HepG2 (cell line): ENCODE data around the gene AMDHD1. TPM values are rescaled to one million over a fixed set of nuclear protein-coding genes. Genes with fewer than 3 reads are reported as not detected.

Experiments used
- CC2D1A ChIP-seq: sonication (generic); formaldehyde crosslinking; IDR thresholded peaks from 2 replicates; pipeline ENCODE4 v1.8.1; 2023; ENCODE audit warnings: mild to moderate bottlenecking, missing genetic modification reagents
- FOXO1 ChIP-seq: sonication (generic); formaldehyde crosslinking; IDR thresholded peaks from 2 replicates; pipeline ENCODE4 v1.4.0; 2020; ENCODE audit warnings: missing genetic modification reagents
- GATAD2A ChIP-seq: IDR thresholded peaks from 2 replicates; pipeline ENCODE4 v1.6.1; 2016
- GFI1 ChIP-seq: sonication (generic); formaldehyde crosslinking; IDR thresholded peaks from 2 replicates; pipeline ENCODE4 v1.5.0; 2020; ENCODE audit warnings: missing genetic modification reagents, mild to moderate bottlenecking, borderline replicate concordance
- ISX ChIP-seq: sonication (generic); formaldehyde crosslinking; conservative IDR thresholded peaks from 2 replicates; pipeline ENCODE4 v1.5.0; 2020; ENCODE audit warnings: missing genetic modification reagents
- POGZ ChIP-seq: sonication (generic); formaldehyde crosslinking; IDR thresholded peaks from 2 replicates; pipeline ENCODE4 v1.4.0; 2020; ENCODE audit warnings: mild to moderate bottlenecking, missing genetic modification reagents
- SOX6 ChIP-seq, 2 experiments: fragments of 450-650 bp in 1 of 2; sonication (generic) in 1 of 2; formaldehyde crosslinking in 1 of 2; IDR thresholded peaks; 2 replicates each; pipeline versions ENCODE4 v1.4.0 to v1.6.1; 2017 to 2020; ENCODE audit warnings: antibody characterized with exemption in 1 of 2, mild to moderate bottlenecking in 1 of 2, missing genetic modification reagents in 1 of 2
- TEAD3 ChIP-seq: optimal IDR thresholded peaks from 2 replicates; pipeline ENCODE3; 2016; ENCODE audit warnings: borderline replicate concordance
- ZFP82 ChIP-seq: sonication (generic); formaldehyde crosslinking; IDR thresholded peaks from 2 replicates; pipeline ENCODE4 v1.5.1; 2020; ENCODE audit warnings: mild to moderate bottlenecking, missing genetic modification reagents, borderline replicate concordance
- ZFX ChIP-seq: sonication (generic); formaldehyde crosslinking; IDR thresholded peaks from 2 replicates; pipeline ENCODE4 v1.4.0; 2020; ENCODE audit warnings: mild to moderate bottlenecking, low read depth, missing genetic modification reagents, moderate library complexity
- ZKSCAN1 ChIP-seq: fragments of 150-350 bp; IDR thresholded peaks from 2 replicates; pipeline ENCODE4 v1.6.1; 2014; ENCODE audit warnings: low read length
- ZNF205 ChIP-seq: IDR thresholded peaks from 2 replicates; pipeline ENCODE4 v1.6.1; 2018; ENCODE audit warnings: missing biosample characterization, missing genetic modification reagents
- ZNF567 ChIP-seq: sonication (generic); formaldehyde crosslinking; IDR thresholded peaks from 2 replicates; pipeline ENCODE4 v1.8.1; 2023; ENCODE audit warnings: mild to moderate bottlenecking, missing genetic modification reagents, borderline replicate concordance
- ZNF713 ChIP-seq: sonication (generic); formaldehyde crosslinking; IDR thresholded peaks from 2 replicates; pipeline ENCODE4 v1.4.0; 2020; ENCODE audit warnings: mild to moderate bottlenecking, missing genetic modification reagents
- ZNF792 ChIP-seq: IDR thresholded peaks from 2 replicates; pipeline ENCODE4 v1.6.1; 2016
- ZNF841 ChIP-seq: sonication (generic); formaldehyde crosslinking; IDR thresholded peaks from 2 replicates; pipeline ENCODE4 v1.8.1; 2023; ENCODE audit warnings: missing genetic modification reagents, borderline replicate concordance
- ZSCAN12 ChIP-seq: sonication (generic); formaldehyde crosslinking; IDR thresholded peaks from 2 replicates; pipeline ENCODE4 v1.9.0; 2021; ENCODE audit warnings: mild to moderate bottlenecking, missing genetic modification reagents
- polyA plus RNA-seq, 8 experiments: library from polyadenylated mRNA; depleted of rRNA in 3 of 8; stranded (reverse) in 7 of 8; unstranded in 1 of 8; fragments of >200 nt; fragmentation: Illumina TruSeq in 4 of 8; extraction: Trizol in 4 of 8; gene quantifications; 2 replicates each; pipeline versions ENCODE4 v1.2.1 to v1.2.3, GENCODE V29; 2011 to 2016; ENCODE audit warnings: low read depth in 4 of 8, missing spikeins in 1 of 8, mixed read lengths in 1 of 8; ENCODE audit not compliant: insufficient read depth in 1 of 8
- total RNA-seq, 5 experiments: library from RNA; depleted of rRNA; stranded (reverse); fragments of >200 nt; fragmentation: Illumina TruSeq; extraction: Trizol; gene quantifications; 2 replicates each; pipeline ENCODE4 v1.2.3, GENCODE V29; 2016; ENCODE audit warnings: low read depth in 1 of 5
- TF ChIP-seq, protein P1 (sequence below): sonication (generic); formaldehyde crosslinking; IDR thresholded peaks from 2 replicates; pipeline ENCODE4 v1.5.0; 2020; ENCODE audit warnings: missing genetic modification reagents
- TF ChIP-seq, protein P2 (sequence below): sonication (generic); formaldehyde crosslinking; IDR thresholded peaks from 2 replicates; pipeline ENCODE4 v1.4.0; 2020; ENCODE audit warnings: low read depth, missing genetic modification reagents
- TF ChIP-seq, protein P3 (sequence below): sonication (generic); formaldehyde crosslinking; IDR thresholded peaks from 2 replicates; pipeline ENCODE4 v1.4.0; 2020; ENCODE audit warnings: missing genetic modification reagents
- TF ChIP-seq, protein P4 (sequence below): sonication (generic); formaldehyde crosslinking; IDR thresholded peaks from 2 replicates; pipeline ENCODE4 v1.4.0; 2020; ENCODE audit warnings: missing genetic modification reagents, mild to moderate bottlenecking, borderline replicate concordance

Gene AMDHD1
- total and polyA plus RNA-seq, 2 of the 13 experiments (the other 11 are each of a cell fraction or from before 2014, with no cell fraction given): 6.5 to 29.6 TPM

DNA sequence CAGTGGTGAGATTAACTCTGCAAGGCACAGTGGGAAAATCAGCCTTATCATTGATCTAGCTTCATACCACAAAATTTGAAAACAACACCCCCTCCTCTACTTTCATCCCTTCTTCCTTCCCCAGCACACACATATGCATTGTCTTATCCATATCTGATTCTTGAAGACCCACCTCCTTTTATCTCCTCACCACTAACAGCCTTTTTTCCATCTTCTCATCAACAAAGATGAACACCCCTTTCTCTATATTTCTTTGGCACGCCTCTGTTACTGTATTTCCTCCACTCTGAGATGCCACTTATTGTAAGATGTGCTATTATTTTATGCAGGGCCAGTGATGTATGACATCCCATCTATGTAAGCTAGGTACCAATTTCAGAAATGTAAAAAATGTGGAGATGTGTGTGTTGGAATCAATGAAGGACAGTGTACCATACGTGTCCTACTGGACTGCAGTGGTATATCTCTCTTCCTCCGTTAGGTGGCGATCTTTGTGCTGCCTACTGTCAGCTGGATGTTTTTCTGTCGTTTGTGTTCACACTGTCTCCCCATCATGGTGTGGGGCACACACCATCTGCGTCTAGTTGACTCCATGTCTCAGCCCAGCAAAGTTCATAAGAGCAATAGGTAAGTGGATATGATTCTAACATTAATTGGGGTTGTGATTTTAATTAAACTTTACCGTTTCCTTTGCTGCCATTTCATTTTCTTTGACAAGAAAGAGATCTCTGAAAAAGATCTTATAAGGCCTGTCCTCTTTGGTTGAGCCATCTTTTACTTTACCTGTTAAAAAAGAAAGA, 24.7 kb upstream of the AMDHD1 start (continued):
- no peak for TF ChIP-seq ZFP82 (CRISPR knock-in tag)
- TF ChIP-seq TEAD3 (CRISPR knock-in tag): peak; percentile 77
- TF ChIP-seq ISX: no peak
- no peak for TF ChIP-seq ZKSCAN1
- TF ChIP-seq CC2D1A (CRISPR knock-in tag): no peak
- TF ChIP-seq SOX6 (IDR thresholded peaks at IDR 0.05): no peak
- no peak for TF ChIP-seq SOX6 (CRISPR knock-in tag; IDR thresholded peaks at IDR 0.05)
- TF ChIP-seq FOXO1 (CRISPR knock-in tag): no peak
- TF ChIP-seq ZNF713 (CRISPR knock-in tag): no peak
- TF ChIP-seq ZNF567 (CRISPR knock-in tag): no peak
- TF ChIP-seq, protein P1, sequence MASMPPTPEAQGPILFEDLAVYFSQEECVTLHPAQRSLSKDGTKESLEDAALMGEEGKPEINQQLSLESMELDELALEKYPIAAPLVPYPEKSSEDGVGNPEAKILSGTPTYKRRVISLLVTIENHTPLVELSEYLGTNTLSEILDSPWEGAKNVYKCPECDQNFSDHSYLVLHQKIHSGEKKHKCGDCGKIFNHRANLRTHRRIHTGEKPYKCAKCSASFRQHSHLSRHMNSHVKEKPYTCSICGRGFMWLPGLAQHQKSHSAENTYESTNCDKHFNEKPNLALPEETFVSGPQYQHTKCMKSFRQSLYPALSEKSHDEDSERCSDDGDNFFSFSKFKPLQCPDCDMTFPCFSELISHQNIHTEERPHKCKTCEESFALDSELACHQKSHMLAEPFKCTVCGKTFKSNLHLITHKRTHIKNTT (CRISPR knock-in tag): no peak
- TF ChIP-seq ZNF205: no peak
- TF ChIP-seq, protein P2, sequence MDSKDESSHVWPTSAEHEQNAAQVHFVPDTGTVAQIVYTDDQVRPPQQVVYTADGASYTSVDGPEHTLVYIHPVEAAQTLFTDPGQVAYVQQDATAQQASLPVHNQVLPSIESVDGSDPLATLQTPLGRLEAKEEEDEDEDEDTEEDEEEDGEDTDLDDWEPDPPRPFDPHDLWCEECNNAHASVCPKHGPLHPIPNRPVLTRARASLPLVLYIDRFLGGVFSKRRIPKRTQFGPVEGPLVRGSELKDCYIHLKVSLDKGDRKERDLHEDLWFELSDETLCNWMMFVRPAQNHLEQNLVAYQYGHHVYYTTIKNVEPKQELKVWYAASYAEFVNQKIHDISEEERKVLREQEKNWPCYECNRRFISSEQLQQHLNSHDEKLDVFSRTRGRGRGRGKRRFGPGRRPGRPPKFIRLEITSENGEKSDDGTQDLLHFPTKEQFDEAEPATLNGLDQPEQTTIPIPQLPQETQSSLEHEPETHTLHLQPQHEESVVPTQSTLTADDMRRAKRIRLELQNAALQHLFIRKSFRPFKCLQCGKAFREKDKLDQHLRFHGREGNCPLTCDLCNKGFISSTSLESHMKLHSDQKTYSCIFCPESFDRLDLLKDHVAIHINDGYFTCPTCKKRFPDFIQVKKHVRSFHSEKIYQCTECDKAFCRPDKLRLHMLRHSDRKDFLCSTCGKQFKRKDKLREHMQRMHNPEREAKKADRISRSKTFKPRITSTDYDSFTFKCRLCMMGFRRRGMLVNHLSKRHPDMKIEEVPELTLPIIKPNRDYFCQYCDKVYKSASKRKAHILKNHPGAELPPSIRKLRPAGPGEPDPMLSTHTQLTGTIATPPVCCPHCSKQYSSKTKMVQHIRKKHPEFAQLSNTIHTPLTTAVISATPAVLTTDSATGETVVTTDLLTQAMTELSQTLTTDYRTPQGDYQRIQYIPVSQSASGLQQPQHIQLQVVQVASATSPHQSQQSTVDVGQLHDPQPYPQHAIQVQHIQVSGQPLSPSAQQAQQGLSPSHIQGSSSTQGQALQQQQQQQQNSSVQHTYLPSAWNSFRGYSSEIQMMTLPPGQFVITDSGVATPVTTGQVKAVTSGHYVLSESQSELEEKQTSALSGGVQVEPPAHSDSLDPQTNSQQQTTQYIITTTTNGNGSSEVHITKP (CRISPR knock-in tag): no peak
- TF ChIP-seq GATAD2A (CRISPR knock-in tag): peak; percentile 59; the same call in 1 of the 2 replicates
- TF ChIP-seq, protein P3, sequence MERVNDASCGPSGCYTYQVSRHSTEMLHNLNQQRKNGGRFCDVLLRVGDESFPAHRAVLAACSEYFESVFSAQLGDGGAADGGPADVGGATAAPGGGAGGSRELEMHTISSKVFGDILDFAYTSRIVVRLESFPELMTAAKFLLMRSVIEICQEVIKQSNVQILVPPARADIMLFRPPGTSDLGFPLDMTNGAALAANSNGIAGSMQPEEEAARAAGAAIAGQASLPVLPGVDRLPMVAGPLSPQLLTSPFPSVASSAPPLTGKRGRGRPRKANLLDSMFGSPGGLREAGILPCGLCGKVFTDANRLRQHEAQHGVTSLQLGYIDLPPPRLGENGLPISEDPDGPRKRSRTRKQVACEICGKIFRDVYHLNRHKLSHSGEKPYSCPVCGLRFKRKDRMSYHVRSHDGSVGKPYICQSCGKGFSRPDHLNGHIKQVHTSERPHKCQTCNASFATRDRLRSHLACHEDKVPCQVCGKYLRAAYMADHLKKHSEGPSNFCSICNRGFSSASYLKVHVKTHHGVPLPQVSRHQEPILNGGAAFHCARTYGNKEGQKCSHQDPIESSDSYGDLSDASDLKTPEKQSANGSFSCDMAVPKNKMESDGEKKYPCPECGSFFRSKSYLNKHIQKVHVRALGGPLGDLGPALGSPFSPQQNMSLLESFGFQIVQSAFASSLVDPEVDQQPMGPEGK (CRISPR knock-in tag): peak; percentile 26; the same call in 1 of the 2 replicates
- no peak; the same call in 1 of the 2 replicates for TF ChIP-seq ZFX (CRISPR knock-in tag)
- no peak for TF ChIP-seq ZNF841 (CRISPR knock-in tag)
- no peak for TF ChIP-seq ZNF792 (CRISPR knock-in tag)
- no peak for TF ChIP-seq ZSCAN12
- TF ChIP-seq, protein P4, sequence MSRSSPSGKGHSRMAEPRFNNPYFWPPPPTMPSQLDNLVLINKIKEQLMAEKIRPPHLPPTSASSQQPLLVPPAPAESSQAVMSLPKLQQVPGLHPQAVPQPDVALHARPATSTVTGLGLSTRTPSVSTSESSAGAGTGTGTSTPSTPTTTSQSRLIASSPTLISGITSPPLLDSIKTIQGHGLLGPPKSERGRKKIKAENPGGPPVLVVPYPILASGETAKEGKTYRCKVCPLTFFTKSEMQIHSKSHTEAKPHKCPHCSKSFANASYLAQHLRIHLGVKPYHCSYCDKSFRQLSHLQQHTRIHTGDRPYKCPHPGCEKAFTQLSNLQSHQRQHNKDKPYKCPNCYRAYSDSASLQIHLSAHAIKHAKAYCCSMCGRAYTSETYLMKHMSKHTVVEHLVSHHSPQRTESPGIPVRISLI (CRISPR knock-in tag): no peak
- TF ChIP-seq POGZ (CRISPR knock-in tag): peak; percentile 25; the same call in 1 of the 2 replicates
- no peak for TF ChIP-seq GFI1 (CRISPR knock-in tag)
